ENCODE data around the gene GABARAP.

Gene GABARAP

DNA sequence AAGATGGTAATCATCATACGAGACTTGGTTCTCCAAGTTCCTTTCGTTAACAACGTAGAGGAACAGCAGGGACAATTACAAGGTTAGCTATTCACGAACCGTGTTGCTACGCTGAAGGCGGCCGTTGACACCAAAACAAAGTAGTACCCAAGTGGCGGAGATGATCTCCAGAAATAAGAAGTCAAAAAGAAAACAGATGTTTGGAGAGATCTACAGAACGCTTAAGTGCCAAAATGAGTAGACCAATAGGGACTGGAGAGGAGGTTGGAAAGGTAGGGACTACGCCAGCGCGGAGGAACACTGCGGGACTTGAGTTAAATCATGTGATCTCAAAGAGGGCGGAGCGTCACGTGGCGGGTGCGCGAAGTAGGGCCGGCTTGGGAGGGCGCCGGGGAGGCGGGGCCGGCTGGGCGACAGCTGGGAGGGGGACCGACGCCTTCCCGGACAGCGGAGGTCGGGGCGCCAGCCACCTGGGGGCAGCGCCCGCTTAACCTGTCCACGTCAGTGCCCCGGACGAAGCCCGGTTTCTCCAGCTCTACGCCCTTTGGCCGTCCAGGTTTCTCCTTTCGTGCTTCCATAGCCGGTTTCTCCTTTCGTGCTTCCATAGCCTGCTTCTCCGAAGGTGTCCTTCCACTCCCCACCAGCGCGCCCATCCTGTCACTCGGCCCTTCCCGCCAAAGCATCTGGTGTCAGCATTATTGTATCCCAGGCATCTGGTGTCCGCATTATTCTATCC, 636 bp upstream of the GABARAP start (continued):
- TF ChIP-seq, protein P1, sequence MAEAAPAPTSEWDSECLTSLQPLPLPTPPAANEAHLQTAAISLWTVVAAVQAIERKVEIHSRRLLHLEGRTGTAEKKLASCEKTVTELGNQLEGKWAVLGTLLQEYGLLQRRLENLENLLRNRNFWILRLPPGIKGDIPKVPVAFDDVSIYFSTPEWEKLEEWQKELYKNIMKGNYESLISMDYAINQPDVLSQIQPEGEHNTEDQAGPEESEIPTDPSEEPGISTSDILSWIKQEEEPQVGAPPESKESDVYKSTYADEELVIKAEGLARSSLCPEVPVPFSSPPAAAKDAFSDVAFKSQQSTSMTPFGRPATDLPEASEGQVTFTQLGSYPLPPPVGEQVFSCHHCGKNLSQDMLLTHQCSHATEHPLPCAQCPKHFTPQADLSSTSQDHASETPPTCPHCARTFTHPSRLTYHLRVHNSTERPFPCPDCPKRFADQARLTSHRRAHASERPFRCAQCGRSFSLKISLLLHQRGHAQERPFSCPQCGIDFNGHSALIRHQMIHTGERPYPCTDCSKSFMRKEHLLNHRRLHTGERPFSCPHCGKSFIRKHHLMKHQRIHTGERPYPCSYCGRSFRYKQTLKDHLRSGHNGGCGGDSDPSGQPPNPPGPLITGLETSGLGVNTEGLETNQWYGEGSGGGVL (tag by site-specific recombination; IDR thresholded peaks at IDR 0.05) = peak; percentile 38; the same call in 1 of the 2 replicates
- TF ChIP-seq ZNF624 (tag by site-specific recombination; IDR thresholded peaks at IDR 0.05) = no peak
- no peak; the same call in 1 of the 2 replicates for TF ChIP-seq SALL2 (tag by site-specific recombination; IDR thresholded peaks at IDR 0.05; ENCODE audit: borderline replicate concordance)
- TF ChIP-seq, protein P2, sequence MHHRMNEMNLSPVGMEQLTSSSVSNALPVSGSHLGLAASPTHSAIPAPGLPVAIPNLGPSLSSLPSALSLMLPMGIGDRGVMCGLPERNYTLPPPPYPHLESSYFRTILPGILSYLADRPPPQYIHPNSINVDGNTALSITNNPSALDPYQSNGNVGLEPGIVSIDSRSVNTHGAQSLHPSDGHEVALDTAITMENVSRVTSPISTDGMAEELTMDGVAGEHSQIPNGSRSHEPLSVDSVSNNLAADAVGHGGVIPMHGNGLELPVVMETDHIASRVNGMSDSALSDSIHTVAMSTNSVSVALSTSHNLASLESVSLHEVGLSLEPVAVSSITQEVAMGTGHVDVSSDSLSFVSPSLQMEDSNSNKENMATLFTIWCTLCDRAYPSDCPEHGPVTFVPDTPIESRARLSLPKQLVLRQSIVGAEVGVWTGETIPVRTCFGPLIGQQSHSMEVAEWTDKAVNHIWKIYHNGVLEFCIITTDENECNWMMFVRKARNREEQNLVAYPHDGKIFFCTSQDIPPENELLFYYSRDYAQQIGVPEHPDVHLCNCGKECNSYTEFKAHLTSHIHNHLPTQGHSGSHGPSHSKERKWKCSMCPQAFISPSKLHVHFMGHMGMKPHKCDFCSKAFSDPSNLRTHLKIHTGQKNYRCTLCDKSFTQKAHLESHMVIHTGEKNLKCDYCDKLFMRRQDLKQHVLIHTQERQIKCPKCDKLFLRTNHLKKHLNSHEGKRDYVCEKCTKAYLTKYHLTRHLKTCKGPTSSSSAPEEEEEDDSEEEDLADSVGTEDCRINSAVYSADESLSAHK (tag by site-specific recombination; IDR thresholded peaks at IDR 0.05) = peak; percentile 77; the same call in 1 of the 2 replicates
- TF ChIP-seq, protein P3, sequence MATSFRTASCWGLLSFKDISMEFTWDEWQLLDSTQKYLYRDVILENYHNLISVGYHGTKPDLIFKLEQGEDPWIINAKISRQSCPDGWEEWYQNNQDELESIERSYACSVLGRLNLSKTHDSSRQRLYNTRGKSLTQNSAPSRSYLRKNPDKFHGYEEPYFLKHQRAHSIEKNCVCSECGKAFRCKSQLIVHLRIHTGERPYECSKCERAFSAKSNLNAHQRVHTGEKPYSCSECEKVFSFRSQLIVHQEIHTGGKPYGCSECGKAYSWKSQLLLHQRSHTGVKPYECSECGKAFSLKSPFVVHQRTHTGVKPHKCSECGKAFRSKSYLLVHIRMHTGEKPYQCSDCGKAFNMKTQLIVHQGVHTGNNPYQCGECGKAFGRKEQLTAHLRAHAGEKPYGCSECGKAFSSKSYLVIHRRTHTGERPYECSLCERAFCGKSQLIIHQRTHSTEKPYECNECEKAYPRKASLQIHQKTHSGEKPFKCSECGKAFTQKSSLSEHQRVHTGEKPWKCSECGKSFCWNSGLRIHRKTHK (tag by site-specific recombination; IDR thresholded peaks at IDR 0.05) = no peak
- TF ChIP-seq SCRT1 (tag by site-specific recombination; IDR thresholded peaks at IDR 0.05; ENCODE audit: borderline replicate concordance) = no peak
- TF ChIP-seq, protein P4, sequence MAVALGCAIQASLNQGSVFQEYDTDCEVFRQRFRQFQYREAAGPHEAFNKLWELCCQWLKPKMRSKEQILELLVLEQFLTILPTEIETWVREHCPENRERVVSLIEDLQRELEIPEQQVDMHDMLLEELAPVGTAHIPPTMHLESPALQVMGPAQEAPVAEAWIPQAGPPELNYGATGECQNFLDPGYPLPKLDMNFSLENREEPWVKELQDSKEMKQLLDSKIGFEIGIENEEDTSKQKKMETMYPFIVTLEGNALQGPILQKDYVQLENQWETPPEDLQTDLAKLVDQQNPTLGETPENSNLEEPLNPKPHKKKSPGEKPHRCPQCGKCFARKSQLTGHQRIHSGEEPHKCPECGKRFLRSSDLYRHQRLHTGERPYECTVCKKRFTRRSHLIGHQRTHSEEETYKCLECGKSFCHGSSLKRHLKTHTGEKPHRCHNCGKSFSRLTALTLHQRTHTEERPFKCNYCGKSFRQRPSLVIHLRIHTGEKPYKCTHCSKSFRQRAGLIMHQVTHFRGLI (tag by site-specific recombination; IDR thresholded peaks at IDR 0.05) = peak; percentile 40; the same call in 1 of the 2 replicates
- TF ChIP-seq ZNF133 (tag by site-specific recombination; IDR thresholded peaks at IDR 0.05) = no peak
- no peak for TF ChIP-seq ZNF16 (tag by site-specific recombination; IDR thresholded peaks at IDR 0.05; ENCODE audit: low read depth)
- TF ChIP-seq ZNF76 (tag by site-specific recombination; IDR thresholded peaks at IDR 0.05; ENCODE audit: borderline replicate concordance, low read depth) = peak; percentile 83
- peak; percentile 56; the same call in 1 of the 2 replicates for TF ChIP-seq ZNF837 (tag by site-specific recombination; IDR thresholded peaks at IDR 0.05)
- TF ChIP-seq ZNF223 (tag by site-specific recombination; IDR thresholded peaks at IDR 0.05) = no peak
- no peak for TF ChIP-seq ZNF521 (tag by site-specific recombination; IDR thresholded peaks at IDR 0.05)
- peak; percentile 93 for TF ChIP-seq ZNF561 (tag by site-specific recombination; IDR thresholded peaks at IDR 0.05; ENCODE audit: borderline replicate concordance)
- TF ChIP-seq, protein P5, sequence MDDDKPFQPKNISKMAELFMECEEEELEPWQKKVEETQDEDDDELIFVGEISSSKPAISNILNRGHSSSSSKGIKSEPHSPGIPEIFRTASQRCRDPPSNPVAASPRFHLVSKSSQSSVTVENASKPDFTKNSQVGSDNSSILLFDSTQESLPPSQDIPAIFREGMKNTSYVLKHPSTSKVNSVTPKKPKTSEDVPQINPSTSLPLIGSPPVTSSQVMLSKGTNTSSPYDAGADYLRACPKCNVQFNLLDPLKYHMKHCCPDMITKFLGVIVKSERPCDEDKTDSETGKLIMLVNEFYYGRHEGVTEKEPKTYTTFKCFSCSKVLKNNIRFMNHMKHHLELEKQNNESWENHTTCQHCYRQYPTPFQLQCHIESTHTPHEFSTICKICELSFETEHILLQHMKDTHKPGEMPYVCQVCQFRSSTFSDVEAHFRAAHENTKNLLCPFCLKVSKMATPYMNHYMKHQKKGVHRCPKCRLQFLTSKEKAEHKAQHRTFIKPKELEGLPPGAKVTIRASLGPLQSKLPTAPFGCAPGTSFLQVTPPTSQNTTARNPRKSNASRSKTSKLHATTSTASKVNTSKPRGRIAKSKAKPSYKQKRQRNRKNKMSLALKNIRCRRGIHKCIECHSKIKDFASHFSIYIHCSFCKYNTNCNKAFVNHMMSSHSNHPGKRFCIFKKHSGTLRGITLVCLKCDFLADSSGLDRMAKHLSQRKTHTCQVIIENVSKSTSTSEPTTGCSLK (tag by site-specific recombination; IDR thresholded peaks at IDR 0.05) = no peak
- TF ChIP-seq, protein P6, sequence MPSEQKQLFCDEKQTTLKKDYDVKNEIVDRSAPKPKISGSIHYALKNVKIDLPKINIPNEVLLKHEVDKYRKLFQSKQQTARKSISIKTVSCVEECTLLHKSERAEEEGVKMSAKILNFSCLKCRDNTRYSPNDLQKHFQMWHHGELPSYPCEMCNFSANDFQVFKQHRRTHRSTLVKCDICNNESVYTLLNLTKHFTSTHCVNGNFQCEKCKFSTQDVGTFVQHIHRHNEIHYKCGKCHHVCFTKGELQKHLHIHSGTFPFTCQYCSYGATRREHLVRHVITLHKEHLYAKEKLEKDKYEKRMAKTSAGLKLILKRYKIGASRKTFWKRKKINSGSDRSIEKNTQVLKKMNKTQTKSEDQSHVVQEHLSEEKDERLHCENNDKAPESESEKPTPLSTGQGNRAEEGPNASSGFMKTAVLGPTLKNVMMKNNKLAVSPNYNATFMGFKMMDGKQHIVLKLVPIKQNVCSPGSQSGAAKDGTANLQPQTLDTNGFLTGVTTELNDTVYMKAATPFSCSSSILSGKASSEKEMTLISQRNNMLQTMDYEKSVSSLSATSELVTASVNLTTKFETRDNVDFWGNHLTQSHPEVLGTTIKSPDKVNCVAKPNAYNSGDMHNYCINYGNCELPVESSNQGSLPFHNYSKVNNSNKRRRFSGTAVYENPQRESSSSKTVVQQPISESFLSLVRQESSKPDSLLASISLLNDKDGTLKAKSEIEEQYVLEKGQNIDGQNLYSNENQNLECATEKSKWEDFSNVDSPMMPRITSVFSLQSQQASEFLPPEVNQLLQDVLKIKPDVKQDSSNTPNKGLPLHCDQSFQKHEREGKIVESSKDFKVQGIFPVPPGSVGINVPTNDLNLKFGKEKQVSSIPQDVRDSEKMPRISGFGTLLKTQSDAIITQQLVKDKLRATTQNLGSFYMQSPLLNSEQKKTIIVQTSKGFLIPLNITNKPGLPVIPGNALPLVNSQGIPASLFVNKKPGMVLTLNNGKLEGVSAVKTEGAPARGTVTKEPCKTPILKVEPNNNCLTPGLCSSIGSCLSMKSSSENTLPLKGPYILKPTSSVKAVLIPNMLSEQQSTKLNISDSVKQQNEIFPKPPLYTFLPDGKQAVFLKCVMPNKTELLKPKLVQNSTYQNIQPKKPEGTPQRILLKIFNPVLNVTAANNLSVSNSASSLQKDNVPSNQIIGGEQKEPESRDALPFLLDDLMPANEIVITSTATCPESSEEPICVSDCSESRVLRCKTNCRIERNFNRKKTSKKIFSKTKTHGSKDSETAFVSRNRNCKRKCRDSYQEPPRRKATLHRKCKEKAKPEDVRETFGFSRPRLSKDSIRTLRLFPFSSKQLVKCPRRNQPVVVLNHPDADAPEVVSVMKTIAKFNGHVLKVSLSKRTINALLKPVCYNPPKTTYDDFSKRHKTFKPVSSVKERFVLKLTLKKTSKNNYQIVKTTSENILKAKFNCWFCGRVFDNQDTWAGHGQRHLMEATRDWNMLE (tag by site-specific recombination; conservative IDR thresholded peaks at IDR 0.05; ENCODE audit: low read depth) = no peak; the same call in 1 of the 2 replicates
- TF ChIP-seq KLF7 (tag by site-specific recombination; IDR thresholded peaks at IDR 0.05; ENCODE audit: borderline replicate concordance) = peak; percentile 98
- no peak for TF ChIP-seq ZNF140 (tag by site-specific recombination; IDR thresholded peaks at IDR 0.05)
- peak; percentile 54 for TF ChIP-seq ZSCAN30 (tag by site-specific recombination; IDR thresholded peaks at IDR 0.05)
- no peak for TF ChIP-seq ZNF585B (tag by site-specific recombination; IDR thresholded peaks at IDR 0.05)
- TF ChIP-seq ZNF184 (tag by site-specific recombination; IDR thresholded peaks at IDR 0.05) = 0 out of 2 replicates have a peak, but pooled peaks have one; percentile 23
- TF ChIP-seq, protein P7, sequence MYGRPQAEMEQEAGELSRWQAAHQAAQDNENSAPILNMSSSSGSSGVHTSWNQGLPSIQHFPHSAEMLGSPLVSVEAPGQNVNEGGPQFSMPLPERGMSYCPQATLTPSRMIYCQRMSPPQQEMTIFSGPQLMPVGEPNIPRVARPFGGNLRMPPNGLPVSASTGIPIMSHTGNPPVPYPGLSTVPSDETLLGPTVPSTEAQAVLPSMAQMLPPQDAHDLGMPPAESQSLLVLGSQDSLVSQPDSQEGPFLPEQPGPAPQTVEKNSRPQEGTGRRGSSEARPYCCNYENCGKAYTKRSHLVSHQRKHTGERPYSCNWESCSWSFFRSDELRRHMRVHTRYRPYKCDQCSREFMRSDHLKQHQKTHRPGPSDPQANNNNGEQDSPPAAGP (tag by site-specific recombination; IDR thresholded peaks at IDR 0.05) = peak; percentile 99
